GM23338 (cell line): ENCODE measurements around the gene AKAP13. TPM values are rescaled to one million over a fixed set of nuclear protein-coding genes. Genes with fewer than 3 reads are reported as not detected.

Experiments
- ATAC-seq: fragments of 200-7000 bp; cut with Tn5 transposase; 3 replicates; pipeline ENCODE4 v1.9.1; 2020
- DNase-seq: peaks from one replicate; pipeline ENCODE4 v3.0.0-alpha.2; 2015; ENCODE audit warnings: low spot score
- H2AFZ ChIP-seq: fragments of 200-600 bp; sonication (generic); 2 replicates; pipeline ENCODE4 v1.8.0; 2016; ENCODE audit warnings: antibody characterized with exemption, mild to moderate bottlenecking, moderate library complexity
- H3F3A ChIP-seq: fragments of 200-600 bp; sonication (generic); replicated peaks from 2 replicates; pipeline ENCODE4 v1.8.0; 2017; ENCODE audit warnings: antibody characterized with exemption, mixed run types, low read depth
- H3K27ac ChIP-seq: fragments of 200-600 bp; sonication (generic); 2 replicates; pipeline ENCODE4 v1.6.1; 2016; ENCODE audit warnings: low read depth
- H3K27me3 ChIP-seq: fragments of 200-600 bp; sonication (generic); 2 replicates; pipeline ENCODE4 v1.8.0; 2016; ENCODE audit warnings: mild to moderate bottlenecking, mixed run types, moderate library complexity; ENCODE audit not compliant: insufficient read depth
- H3K36me3 ChIP-seq: fragments of 200-600 bp; sonication (generic); 2 replicates; pipeline ENCODE4 v1.8.0; 2016; ENCODE audit warnings: mild to moderate bottlenecking; ENCODE audit not compliant: insufficient read depth
- H3K4me1 ChIP-seq: fragments of 200-600 bp; sonication (generic); 2 replicates; pipeline ENCODE4 v1.8.0; 2016; ENCODE audit warnings: mild to moderate bottlenecking, moderate library complexity; ENCODE audit not compliant: insufficient read depth
- H3K4me2 ChIP-seq: fragments of 200-600 bp; sonication (generic); 2 replicates; pipeline ENCODE4 v1.7.1; 2017; ENCODE audit warnings: mixed run types
- H3K4me3 ChIP-seq: fragments of 200-600 bp; sonication (generic); 2 replicates; pipeline ENCODE4 v1.6.1; 2016; ENCODE audit warnings: mixed run types
- H3K79me2 ChIP-seq: fragments of 200-600 bp; sonication (generic); replicated peaks from 2 replicates; pipeline ENCODE4 v1.8.0; 2017; ENCODE audit warnings: mild to moderate bottlenecking; ENCODE audit not compliant: insufficient read depth
- H3K9me2 ChIP-seq: fragments of 200-600 bp; sonication (generic); 2 replicates; pipeline ENCODE4 v1.8.0; 2017; ENCODE audit not compliant: insufficient read depth
- H4K20me1 ChIP-seq: fragments of 200-600 bp; sonication (generic); replicated peaks from 2 replicates; pipeline ENCODE4 v1.8.0; 2017; ENCODE audit warnings: mild to moderate bottlenecking; ENCODE audit not compliant: insufficient read depth
- H3K27ac Mint-ChIP-seq: 2 replicates; pipeline ENCODE4 v1.8.0; 2020; ENCODE audit warnings: inconsistent platforms, mild to moderate bottlenecking, moderate library complexity, mixed read lengths
- H3K27me3 Mint-ChIP-seq: 3 replicates; pipeline ENCODE4 v1.8.0; 2022; ENCODE audit warnings: low read depth, mild to moderate bottlenecking, moderate library complexity, mixed read lengths, inconsistent platforms; ENCODE audit not compliant: insufficient read depth, poor library complexity
- H3K36me3 Mint-ChIP-seq: 3 replicates; pipeline ENCODE4 v1.8.0; 2021; ENCODE audit warnings: low read depth, mild to moderate bottlenecking, inconsistent platforms, moderate library complexity, mixed read lengths
- H3K4me1 Mint-ChIP-seq: 3 replicates; pipeline ENCODE4 v1.8.0; 2020; ENCODE audit warnings: mild to moderate bottlenecking, inconsistent platforms, mixed read lengths
- H3K4me3 Mint-ChIP-seq: 3 replicates; pipeline ENCODE4 v1.8.0; 2021; ENCODE audit warnings: moderate library complexity, mild to moderate bottlenecking, inconsistent platforms, mixed read lengths
- H3K9me3 Mint-ChIP-seq: 3 replicates; pipeline ENCODE4 v1.8.0; 2020; ENCODE audit warnings: moderate library complexity, mild to moderate bottlenecking, inconsistent platforms, mixed read lengths
- CREB1 ChIP-seq: fragments of 250-450 bp; sonication (Bioruptor Pico); IDR thresholded peaks from 2 replicates; pipeline ENCODE4 v1.5.0; 2020; ENCODE audit warnings: low read depth, mild to moderate bottlenecking, moderate library complexity
- EZH2phosphoT487 ChIP-seq: fragments of 200-600 bp; sonication (generic); IDR thresholded peaks from one replicate; pipeline ENCODE4 v1.8.1; 2018; ENCODE audit warnings: antibody characterized with exemption; ENCODE audit not compliant: unreplicated experiment
- JUNB ChIP-seq: IDR thresholded peaks from one replicate; pipeline ENCODE4 v1.6.1; 2016; ENCODE audit warnings: antibody characterized with exemption; ENCODE audit not compliant: unreplicated experiment
- NANOG ChIP-seq: IDR thresholded peaks from 2 replicates; pipeline ENCODE4 v1.6.1; 2016; ENCODE audit warnings: antibody characterized with exemption, borderline replicate concordance
- POLR2AphosphoS5 ChIP-seq: IDR thresholded peaks from 2 replicates; pipeline ENCODE4 v1.6.1; 2016; ENCODE audit warnings: antibody characterized with exemption, low read depth
- ZNF331 ChIP-seq: fragments of 250-450 bp; sonication (Bioruptor Pico); IDR thresholded peaks from 2 replicates; pipeline ENCODE4 v1.5.0; 2020; ENCODE audit warnings: low read depth, mild to moderate bottlenecking, moderate library complexity
- polyA plus RNA-seq: library from polyadenylated mRNA; unstranded; fragments of >200 nt; fragmentation: Nextera tagmentation; extraction: Ambion mirVana; gene quantifications from 2 replicates; pipeline ENCODE4 v1.2.1, GENCODE V29; 2016
- total RNA-seq: library from RNA; depleted of rRNA; stranded (reverse); fragments of >200 nt; shearing (Covaris generic); gene quantifications from 2 replicates; pipeline ENCODE4 v1.2.3, GENCODE V29; 2014
- TF ChIP-seq, protein P1 (sequence below), 2 experiments: fragments of 200-600 bp in 1 of 2; sonication (generic) in 1 of 2; conservative IDR thresholded peaks; 2 replicates each; pipeline versions ENCODE4 v1.5.1 to v1.6.1; 2016 to 2017; ENCODE audit warnings: antibody characterized with exemption in 2 of 2, low read depth in 2 of 2, mild to moderate bottlenecking in 2 of 2, moderate library complexity in 1 of 2
- TF ChIP-seq, protein P2 (sequence below): IDR thresholded peaks from one replicate; pipeline ENCODE4 v1.6.1; 2018; ENCODE audit warnings: antibody characterized with exemption; ENCODE audit not compliant: unreplicated experiment
- TF ChIP-seq, protein P3 (sequence below): IDR thresholded peaks from 2 replicates; pipeline ENCODE4 v1.6.1; 2016; ENCODE audit warnings: antibody characterized with exemption

Gene AKAP13
- total and polyA plus RNA-seq, 2 experiments from 2014 or later = 46.2 to 60.7 TPM

DNA sequence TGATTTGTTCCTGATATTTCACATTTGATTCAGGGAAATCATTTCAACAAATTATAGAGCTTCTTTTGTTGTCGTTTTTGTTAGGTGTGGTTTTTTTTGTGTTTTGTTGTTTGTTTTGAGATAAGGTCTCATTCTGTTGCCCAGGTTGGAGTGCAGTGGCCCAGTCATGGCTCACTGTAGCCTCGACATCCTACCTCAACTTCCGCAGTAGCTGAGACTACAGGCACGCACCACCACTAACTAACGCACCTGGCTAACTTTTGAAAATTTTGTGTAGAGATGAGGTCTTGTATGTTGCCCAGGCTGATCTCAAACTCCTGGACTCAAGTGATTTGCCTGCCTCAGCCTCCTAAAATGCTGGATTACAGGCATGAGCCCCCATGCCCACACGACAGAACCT is 177.0 kb downstream of the AKAP13 start:
- DNase-seq = no peak
- Mint-ChIP-seq H3K36me3 (peaks cover 13% of the 10 kb centered on the region), H3K27ac (0 out of 2 replicates have a peak overlapping the region, but pooled peaks have one; percentile 49), H3K4me3 (no peak overlapping the region), H3K27me3 (peaks cover 1% of the 10 kb centered on the region), H3K9me3 (peaks cover 7% of the 10 kb centered on the region; the same call in 2 of the 3 replicates), H3K4me1 (peaks cover 36% of the 10 kb centered on the region)
- no peaks in the 10 kb centered on the region for H4K20me1 ChIP-seq
- peaks cover 16% of the 10 kb centered on the region for H3K4me1 ChIP-seq
- no peaks in the 10 kb centered on the region for H3F3A ChIP-seq
- TF ChIP-seq EZH2phosphoT487 (no peak), JUNB (no peak), ZNF331 (no peak), POLR2AphosphoS5 (no peak), CREB1 (CRISPR knock-in tag) (no peak)
- TF ChIP-seq, protein P1, sequence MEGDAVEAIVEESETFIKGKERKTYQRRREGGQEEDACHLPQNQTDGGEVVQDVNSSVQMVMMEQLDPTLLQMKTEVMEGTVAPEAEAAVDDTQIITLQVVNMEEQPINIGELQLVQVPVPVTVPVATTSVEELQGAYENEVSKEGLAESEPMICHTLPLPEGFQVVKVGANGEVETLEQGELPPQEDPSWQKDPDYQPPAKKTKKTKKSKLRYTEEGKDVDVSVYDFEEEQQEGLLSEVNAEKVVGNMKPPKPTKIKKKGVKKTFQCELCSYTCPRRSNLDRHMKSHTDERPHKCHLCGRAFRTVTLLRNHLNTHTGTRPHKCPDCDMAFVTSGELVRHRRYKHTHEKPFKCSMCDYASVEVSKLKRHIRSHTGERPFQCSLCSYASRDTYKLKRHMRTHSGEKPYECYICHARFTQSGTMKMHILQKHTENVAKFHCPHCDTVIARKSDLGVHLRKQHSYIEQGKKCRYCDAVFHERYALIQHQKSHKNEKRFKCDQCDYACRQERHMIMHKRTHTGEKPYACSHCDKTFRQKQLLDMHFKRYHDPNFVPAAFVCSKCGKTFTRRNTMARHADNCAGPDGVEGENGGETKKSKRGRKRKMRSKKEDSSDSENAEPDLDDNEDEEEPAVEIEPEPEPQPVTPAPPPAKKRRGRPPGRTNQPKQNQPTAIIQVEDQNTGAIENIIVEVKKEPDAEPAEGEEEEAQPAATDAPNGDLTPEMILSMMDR (conservative IDR thresholded peaks at IDR 0.05; ENCODE audit: low read depth in 2 of 2) = no peak
- TF ChIP-seq, protein P2, sequence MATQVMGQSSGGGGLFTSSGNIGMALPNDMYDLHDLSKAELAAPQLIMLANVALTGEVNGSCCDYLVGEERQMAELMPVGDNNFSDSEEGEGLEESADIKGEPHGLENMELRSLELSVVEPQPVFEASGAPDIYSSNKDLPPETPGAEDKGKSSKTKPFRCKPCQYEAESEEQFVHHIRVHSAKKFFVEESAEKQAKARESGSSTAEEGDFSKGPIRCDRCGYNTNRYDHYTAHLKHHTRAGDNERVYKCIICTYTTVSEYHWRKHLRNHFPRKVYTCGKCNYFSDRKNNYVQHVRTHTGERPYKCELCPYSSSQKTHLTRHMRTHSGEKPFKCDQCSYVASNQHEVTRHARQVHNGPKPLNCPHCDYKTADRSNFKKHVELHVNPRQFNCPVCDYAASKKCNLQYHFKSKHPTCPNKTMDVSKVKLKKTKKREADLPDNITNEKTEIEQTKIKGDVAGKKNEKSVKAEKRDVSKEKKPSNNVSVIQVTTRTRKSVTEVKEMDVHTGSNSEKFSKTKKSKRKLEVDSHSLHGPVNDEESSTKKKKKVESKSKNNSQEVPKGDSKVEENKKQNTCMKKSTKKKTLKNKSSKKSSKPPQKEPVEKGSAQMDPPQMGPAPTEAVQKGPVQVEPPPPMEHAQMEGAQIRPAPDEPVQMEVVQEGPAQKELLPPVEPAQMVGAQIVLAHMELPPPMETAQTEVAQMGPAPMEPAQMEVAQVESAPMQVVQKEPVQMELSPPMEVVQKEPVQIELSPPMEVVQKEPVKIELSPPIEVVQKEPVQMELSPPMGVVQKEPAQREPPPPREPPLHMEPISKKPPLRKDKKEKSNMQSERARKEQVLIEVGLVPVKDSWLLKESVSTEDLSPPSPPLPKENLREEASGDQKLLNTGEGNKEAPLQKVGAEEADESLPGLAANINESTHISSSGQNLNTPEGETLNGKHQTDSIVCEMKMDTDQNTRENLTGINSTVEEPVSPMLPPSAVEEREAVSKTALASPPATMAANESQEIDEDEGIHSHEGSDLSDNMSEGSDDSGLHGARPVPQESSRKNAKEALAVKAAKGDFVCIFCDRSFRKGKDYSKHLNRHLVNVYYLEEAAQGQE = no peak
- TF ChIP-seq, protein P3, sequence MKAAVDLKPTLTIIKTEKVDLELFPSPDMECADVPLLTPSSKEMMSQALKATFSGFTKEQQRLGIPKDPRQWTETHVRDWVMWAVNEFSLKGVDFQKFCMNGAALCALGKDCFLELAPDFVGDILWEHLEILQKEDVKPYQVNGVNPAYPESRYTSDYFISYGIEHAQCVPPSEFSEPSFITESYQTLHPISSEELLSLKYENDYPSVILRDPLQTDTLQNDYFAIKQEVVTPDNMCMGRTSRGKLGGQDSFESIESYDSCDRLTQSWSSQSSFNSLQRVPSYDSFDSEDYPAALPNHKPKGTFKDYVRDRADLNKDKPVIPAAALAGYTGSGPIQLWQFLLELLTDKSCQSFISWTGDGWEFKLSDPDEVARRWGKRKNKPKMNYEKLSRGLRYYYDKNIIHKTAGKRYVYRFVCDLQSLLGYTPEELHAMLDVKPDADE = no peak
- peaks cover 4% of the 10 kb centered on the region; the same call in 1 of the 2 replicates for H3K79me2 ChIP-seq
- no peak overlapping the region for H3K4me2 ChIP-seq
- 0 out of 2 replicates have a peak, but pooled peaks cover 7% of the 10 kb centered on the region for H3K36me3 ChIP-seq
- no peak overlapping the region for H2AFZ ChIP-seq
- no peak overlapping the region for H3K27ac ChIP-seq
- no peak for ATAC-seq
- no peak overlapping the region for H3K4me3 ChIP-seq
- no peaks in the 10 kb centered on the region for H3K27me3 ChIP-seq
- H3K9me2 ChIP-seq = no peaks in the 10 kb centered on the region

DNA sequence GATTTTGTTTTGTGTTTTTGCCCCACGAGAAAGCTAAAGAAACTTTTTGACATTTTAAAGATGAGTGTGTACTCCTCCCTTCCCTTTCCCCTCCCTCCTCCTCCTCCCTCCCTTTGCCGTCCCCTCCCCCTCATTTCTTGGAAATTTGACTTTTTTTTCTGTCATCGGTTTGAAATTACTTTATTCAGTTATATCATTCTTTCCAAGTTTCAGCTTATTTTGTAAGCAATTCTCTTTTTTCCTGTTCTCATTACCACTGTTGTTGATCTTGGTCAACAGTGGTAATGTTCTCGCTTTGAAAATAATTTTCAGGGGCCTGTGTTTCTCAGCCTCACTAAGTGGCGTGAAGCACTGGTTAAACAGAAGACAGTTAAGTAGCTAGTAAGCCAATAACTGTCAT is 178.4 kb downstream of the AKAP13 start:
- Mint-ChIP-seq H3K27me3 (peaks cover 3% of the 10 kb centered on the region), H3K9me3 (peaks cover 1% of the 10 kb centered on the region; the same call in 2 of the 3 replicates), H3K4me1 (peaks cover 45% of the 10 kb centered on the region), H3K36me3 (peaks cover 4% of the 10 kb centered on the region), H3K4me3 (no peak overlapping the region), H3K27ac (no peak overlapping the region)
- 0 out of 2 replicates have a peak, but pooled peaks cover 2% of the 10 kb centered on the region for H3K36me3 ChIP-seq
- H3K27ac ChIP-seq = no peak overlapping the region
- no peaks in the 10 kb centered on the region for H3F3A ChIP-seq
- DNase-seq (no peak), ATAC-seq (no peak)
- H3K79me2 ChIP-seq = no peaks in the 10 kb centered on the region
- no peak overlapping the region for H3K4me3 ChIP-seq
- no peaks in the 10 kb centered on the region for H3K9me2 ChIP-seq
- peaks cover 25% of the 10 kb centered on the region for H3K4me1 ChIP-seq
- H4K20me1 ChIP-seq = no peaks in the 10 kb centered on the region
- H2AFZ ChIP-seq = no peak overlapping the region
- H3K4me2 ChIP-seq = no peak overlapping the region
- H3K27me3 ChIP-seq = no peaks in the 10 kb centered on the region
- TF ChIP-seq POLR2AphosphoS5 (no peak), EZH2phosphoT487 (no peak), NANOG (no peak)
